ENCODE measurements around the gene OARD1.
A peak's percentile ranks its signal among the peaks of the same experiment; 100 is the strongest.
"Not testable (repeated sequence)": the region's sequence is repeated elsewhere in the genome, so short reads cannot be mapped to it uniquely, and the experiment has no call there.

Gene OARD1, protein sequence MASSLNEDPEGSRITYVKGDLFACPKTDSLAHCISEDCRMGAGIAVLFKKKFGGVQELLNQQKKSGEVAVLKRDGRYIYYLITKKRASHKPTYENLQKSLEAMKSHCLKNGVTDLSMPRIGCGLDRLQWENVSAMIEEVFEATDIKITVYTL

GRCh38 chr6:41071923-41072835 lies at the start of gene OARD1:
Gene OARD1 (minus strand): TSS chr6:41072356. CDS start chr6:41071634, 722 bp downstream.
- FAIRE-seq, result peak; percentile 80

DNA sequence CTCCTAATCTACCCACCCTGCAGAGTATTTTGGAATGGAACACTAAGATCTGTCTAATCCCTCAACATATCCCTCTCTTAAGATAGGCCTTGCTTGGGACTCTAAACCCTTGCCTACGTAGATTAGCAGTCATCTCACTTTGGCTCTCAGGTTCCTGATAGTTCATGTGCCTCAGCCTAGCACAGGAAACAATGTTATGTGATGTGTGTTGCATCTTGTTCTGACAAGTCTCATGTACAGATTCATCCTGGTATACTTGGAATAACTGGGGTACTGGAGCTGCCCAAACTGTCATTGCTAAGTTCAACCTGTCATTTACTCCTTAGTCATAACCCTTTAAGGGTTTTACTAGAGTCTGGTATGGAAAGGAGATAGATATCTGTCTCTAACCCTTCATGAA lies 47.9 kb upstream of the OARD1 start:
- FAIRE-seq, result no peak

DNA sequence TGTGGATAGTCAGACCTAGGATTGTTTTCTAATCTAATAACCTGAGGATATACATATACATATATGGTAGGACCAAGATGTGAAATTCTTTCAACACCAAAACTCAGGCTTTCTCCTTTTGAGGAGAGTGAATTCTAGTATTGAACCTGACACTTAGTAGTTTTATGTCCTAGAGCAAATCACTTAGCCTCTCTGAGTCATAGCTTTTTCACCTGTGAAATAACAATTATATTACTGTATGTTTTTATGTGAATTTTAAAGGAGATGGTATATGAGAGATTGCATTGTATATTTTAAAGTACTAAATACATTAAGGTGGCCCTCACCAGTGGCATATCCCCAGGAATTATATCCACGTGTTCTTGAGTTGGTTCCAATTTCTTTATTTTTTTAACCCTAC lies 47.4 kb upstream of the OARD1 start:
- FAIRE-seq, result no peak

- FAIRE-seq, result not testable (repeated sequence)
Measured at GRCh38 chr6:41115027-41115426, 42.9 kb upstream of the OARD1 start.

DNA sequence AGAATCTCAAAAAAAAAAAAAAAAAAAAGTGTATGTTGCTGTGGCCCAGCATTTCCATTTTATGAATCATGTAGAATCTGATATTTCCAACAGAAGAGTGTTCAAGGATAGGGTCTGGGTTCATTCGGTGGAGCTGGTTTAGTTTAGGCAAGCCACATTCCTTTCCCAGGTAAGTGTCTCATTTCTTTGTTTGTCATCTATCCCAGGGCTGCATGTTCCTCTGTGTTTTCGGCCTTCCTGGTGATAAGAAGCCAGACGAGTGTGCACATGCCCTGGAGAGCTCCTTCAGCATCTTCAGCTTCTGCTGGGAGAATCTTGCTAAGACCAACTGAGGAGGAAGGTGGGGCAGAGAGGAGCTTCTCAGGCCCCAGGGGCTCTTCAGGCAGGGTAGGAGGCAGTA lies 38.9 kb upstream of the OARD1 start:
- FAIRE-seq, result no peak

GRCh38 chr6:41103847-41104246 lies 31.7 kb upstream of the OARD1 start:
- FAIRE-seq, result no peak

DNA sequence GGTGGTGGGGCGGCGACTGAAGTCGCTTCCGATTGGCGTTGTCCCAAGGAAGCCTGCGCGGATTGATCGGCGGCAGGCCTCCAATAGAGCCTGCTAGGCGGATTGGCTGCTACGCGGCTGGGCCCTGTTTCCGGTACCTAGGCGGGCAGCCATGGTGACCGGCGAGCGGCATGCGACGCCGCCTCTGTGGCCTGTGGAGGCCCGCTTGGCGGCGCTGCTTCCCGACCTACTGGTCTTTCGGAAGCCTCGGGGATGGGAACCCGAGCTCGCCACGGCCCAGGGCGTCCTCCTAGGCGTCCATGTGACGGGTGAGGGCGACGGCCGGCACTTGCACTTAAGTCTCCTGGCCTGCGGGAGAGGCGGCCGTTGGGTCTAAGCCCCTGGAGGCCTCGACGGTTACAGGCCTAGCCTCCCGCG lies 28.7 kb upstream of the OARD1 start:
- FAIRE-seq, result no peak

GRCh38 chr6:41098366-41098765 lies 26.2 kb upstream of the OARD1 start:
- no peak for FAIRE-seq

GRCh38 chr6:41097467-41098090 lies 25.4 kb upstream of the OARD1 start:
- FAIRE-seq, result no peak

DNA sequence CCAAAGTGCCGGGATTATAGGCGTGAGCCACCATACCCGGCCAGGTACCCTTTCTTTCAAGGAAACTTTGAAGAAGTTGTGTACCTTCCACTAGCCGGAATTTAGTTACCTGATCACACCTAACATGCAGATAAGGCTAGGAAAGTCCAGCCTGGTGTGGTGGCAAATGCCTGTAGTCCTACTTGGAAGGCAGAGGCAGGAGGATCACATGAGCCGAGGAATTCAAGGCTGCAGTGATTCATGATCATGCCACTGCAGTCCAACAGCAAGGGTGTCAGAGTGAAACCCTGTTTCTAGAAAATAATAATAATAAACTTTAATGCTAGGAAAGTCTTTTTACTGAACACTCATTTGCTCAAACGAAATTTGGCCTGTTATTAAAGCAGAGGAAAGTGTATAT lies 21.6 kb upstream of the OARD1 start:
- no peak for FAIRE-seq

- FAIRE-seq, result no peak
Measured at GRCh38 chr6:41092421-41093140, 20.4 kb upstream of the OARD1 start.

DNA sequence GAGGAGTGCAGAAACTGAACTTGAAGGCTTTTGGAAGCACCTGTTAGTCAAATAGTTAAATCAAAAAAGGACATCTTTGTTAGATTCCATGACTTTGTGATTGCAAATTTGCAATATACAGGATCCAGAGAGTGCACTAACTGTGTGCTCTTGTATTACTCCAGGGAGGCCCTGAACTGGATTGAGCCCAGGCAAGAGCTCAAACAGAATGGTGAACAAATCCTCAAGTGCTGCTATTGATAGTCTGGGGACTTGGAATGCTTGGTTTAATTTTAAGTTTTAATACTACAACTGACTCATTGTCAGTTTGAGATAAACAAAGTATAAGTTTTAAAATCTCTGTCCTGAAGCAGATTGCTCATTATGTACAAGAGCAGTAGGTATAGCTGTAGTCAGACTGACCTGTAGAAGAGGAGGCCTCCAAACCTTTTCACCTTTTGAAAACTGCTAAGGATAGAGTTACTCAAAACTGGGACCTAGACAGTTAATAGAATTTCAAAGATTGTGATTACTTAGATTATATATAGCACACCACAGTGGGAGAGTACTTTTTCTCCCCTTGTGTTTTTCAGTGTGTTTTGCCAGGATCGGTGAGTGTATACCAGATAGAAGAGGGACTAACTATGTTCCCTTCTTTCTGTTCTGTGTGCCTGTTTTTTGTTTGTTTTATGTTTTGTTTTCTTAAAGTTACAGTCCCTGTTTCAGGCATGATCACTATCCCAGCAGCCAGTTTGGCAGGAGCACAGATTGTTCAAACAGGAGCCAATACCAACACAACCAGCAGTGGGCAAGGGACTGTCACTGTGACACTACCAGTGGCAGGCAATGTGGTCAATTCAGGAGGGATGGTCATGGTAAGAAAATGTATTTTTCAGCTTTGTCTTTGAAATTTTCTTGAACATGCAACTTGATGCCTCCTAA lies 18.9 kb upstream of the OARD1 start:
- FAIRE-seq, result no peak

DNA sequence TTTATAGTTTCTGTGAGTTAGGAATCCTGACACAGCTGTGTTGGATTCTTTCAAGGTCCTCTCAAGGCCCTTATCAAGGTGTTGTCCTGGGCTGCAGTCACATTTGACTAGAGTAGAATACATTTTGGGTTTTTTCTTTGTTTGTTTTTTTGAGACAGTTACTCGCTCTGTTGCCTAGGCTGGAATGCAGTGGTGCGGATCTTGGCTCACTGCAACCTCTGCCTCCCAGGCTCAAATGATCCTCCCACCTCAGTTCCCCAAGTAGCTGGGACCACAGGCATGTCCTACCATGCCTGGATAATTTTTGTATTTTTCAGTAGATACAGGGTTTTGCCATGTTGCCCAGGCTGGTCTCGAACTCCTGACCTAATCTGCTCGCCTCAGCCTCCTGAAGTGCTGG lies 16.3 kb upstream of the OARD1 start:
- FAIRE-seq, result no peak

GRCh38 chr6:41085182-41085581 lies 13.0 kb upstream of the OARD1 start:
- FAIRE-seq, result no peak

DNA sequence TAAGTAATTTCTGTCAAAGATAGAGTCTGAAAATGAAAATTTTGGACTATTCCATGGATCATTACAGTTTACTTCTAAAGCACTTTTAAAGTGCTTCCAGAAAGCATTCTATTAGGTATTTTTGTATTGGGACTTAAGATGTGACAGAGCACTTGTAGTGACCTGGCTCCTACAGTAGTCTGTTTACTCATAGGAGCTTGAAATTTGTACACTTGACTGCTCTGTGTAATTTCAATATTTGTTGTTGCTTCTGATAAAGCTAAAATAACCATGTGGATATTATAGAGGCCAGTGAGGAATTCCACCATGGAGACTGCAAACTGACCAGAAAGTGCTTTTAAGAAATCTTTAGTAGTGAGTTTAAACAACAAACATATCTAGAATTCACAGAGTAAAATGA lies 10.9 kb upstream of the OARD1 start:
- FAIRE-seq, result no peak

GRCh38 chr6:41080621-41081020 lies 8.5 kb upstream of the OARD1 start:
- FAIRE-seq, result no peak

DNA sequence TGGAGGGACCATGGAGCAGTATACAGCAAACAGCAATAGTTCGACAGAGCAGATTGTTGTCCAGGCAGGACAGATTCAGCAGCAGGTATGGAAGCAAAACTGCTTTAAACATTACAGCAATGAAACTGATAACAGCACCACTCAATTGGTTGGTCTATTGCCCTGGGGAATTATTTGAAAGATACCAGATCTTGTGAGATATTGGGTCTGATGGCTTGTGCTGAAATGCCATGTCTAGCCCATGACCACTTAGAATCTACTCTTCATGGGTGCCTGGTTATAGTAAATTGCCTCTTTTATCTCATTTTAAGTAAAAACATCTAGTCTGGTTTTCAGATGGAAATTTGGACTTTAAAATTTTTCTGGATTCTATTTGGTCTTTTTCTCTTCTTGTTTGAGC lies 6.9 kb upstream of the OARD1 start:
- no peak for FAIRE-seq

GRCh38 chr6:41078101-41078500 lies 5.9 kb upstream of the OARD1 start:
- FAIRE-seq, result no peak

DNA sequence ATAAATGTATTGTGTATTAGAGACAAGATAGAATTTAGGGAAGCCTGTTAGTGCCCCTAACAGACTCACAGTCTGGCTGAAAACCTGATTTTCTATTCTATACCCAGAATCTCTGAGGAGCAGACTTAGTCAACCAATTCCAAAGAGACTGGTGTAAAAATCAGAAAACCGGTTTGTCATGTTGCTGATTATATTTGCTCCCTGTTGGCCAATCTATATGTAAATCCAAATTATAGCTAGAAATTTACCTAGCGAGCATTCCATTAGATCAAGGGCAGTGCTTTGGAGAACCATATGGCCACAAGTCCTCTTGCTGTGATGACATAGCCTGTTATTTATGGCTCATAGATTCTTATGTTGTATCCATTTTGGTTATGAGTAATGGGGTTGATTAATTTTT lies 5.4 kb upstream of the OARD1 start:
- FAIRE-seq, result no peak

GRCh38 chr6:41075651-41076626 lies 3.8 kb upstream of the OARD1 start:
- no peak for FAIRE-seq
